Iris pigment epithelial cell (primary cell): ENCODE data around the gene TMEM117.
"Not testable (repeated sequence)": the region's sequence is repeated elsewhere in the genome, so short reads cannot be mapped to it uniquely, and the experiment has no call there.

Source experiments
- DNase-seq: peaks from one replicate; pipeline ENCODE4 v3.0.0-alpha.2; 2011; ENCODE audit warnings: low read depth

TMEM117 gene

GRCh38 chr12:44099486-44099885, 263.6 kb downstream of the TMEM117 start:
- no peak for DNase-seq

GRCh38 chr12:44100264-44100663, 264.4 kb downstream of the TMEM117 start:
- DNase-seq: no peak

- DNase-seq: no peak
Measured at GRCh38 chr12:44101475-44101874, 265.6 kb downstream of the TMEM117 start.

GRCh38 chr12:44114906-44115305, 279.0 kb downstream of the TMEM117 start:
- DNase-seq: no peak

GRCh38 chr12:44117337-44117736, 281.5 kb downstream of the TMEM117 start:
- DNase-seq: no peak

GRCh38 chr12:44118946-44119345, 283.1 kb downstream of the TMEM117 start:
- DNase-seq: no peak

- no peak for DNase-seq
Measured at GRCh38 chr12:44126806-44127205, 290.9 kb downstream of the TMEM117 start.

- DNase-seq: no peak
Measured at GRCh38 chr12:44127966-44128710, 292.3 kb downstream of the TMEM117 start.

GRCh38 chr12:44143175-44143574, 307.3 kb downstream of the TMEM117 start:
- DNase-seq: no peak

- no peak for DNase-seq
Measured at GRCh38 chr12:44148936-44149335, 313.1 kb downstream of the TMEM117 start.

- peak; percentile 15 for DNase-seq
Measured at GRCh38 chr12:44154128-44154527, 318.2 kb downstream of the TMEM117 start.

GRCh38 chr12:44155358-44155757, 319.5 kb downstream of the TMEM117 start:
- DNase-seq: no peak

GRCh38 chr12:44157359-44157758, 321.5 kb downstream of the TMEM117 start:
- DNase-seq: no peak

- DNase-seq: no peak
Measured at GRCh38 chr12:44158746-44159145, 322.9 kb downstream of the TMEM117 start.

- DNase-seq: no peak
Measured at GRCh38 chr12:44159216-44159615, 323.3 kb downstream of the TMEM117 start.

GRCh38 chr12:44159862-44160261, 324.0 kb downstream of the TMEM117 start:
- DNase-seq: no peak

- DNase-seq: no peak
Measured at GRCh38 chr12:44162961-44163360, 327.1 kb downstream of the TMEM117 start.

- DNase-seq: no peak
Measured at GRCh38 chr12:44174053-44174452, 338.2 kb downstream of the TMEM117 start.

- no peak for DNase-seq
Measured at GRCh38 chr12:44184499-44185206, 348.8 kb downstream of the TMEM117 start.

- DNase-seq: no peak
Measured at GRCh38 chr12:44193281-44193680, 357.4 kb downstream of the TMEM117 start.

- DNase-seq: not testable (repeated sequence)
Measured at GRCh38 chr12:44195719-44196118, 359.8 kb downstream of the TMEM117 start.

GRCh38 chr12:44206045-44206444, 370.2 kb downstream of the TMEM117 start:
- DNase-seq: no peak

GRCh38 chr12:44217146-44217883, 381.4 kb downstream of the TMEM117 start:
- no peak for DNase-seq
